Ishikawa (cell line): Measurements from ENCODE around the gene C17orf100.

Experiments
- EGR1 ChIP-seq: IDR thresholded peaks from 2 replicates; pipeline ENCODE4 v1.6.1; 2012
- EP300 ChIP-seq: IDR thresholded peaks from 2 replicates; pipeline ENCODE4 v1.6.1; 2012; ENCODE audit warnings: borderline replicate concordance
- FOXM1 ChIP-seq: IDR thresholded peaks from 2 replicates; pipeline ENCODE4 v1.6.1; 2012; ENCODE audit warnings: low read depth, borderline replicate concordance
- TAF1 ChIP-seq: IDR thresholded peaks from 2 replicates; pipeline ENCODE4 v1.6.1; 2012; ENCODE audit warnings: low read depth, mild to moderate bottlenecking
- TCF12 ChIP-seq: IDR thresholded peaks from 2 replicates; pipeline ENCODE4 v1.6.1; 2012; ENCODE audit warnings: low read depth
- TEAD4 ChIP-seq: IDR thresholded peaks from 2 replicates; pipeline ENCODE4 v1.6.1; 2012
- YY1 ChIP-seq: IDR thresholded peaks from 2 replicates; pipeline ENCODE4 v1.6.1; 2012; ENCODE audit warnings: low read depth
- TF ChIP-seq, protein P1 (sequence below): IDR thresholded peaks from 2 replicates; pipeline ENCODE4 v1.6.1; 2012; ENCODE audit warnings: low read depth, mild to moderate bottlenecking
- TF ChIP-seq, protein P2 (sequence below): IDR thresholded peaks from 2 replicates; pipeline ENCODE4 v1.6.1; 2012
- TF ChIP-seq, protein P3 (sequence below): IDR thresholded peaks from 2 replicates; pipeline ENCODE4 v1.6.1; 2012

DNA sequence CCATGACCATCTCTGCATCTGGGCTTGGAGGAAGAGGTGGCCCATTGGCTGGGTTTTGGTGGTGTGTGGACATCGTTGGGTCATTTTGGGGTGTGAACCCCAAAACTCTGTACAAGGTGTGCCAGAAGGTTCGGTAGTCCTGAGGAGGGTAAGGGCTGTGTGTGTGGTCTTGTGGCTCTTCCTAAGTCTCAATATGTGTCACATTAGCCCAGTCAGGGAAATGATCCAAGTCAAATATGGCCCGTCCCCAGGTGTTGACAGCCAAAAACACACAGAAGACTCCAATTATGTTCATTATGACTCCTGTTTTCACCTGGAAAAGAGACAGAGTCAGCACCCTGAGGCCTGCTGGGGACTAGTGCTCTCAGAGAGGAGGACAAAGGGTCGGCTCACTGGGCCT is 34.5 kb downstream of the C17orf100 start:
- no peak for TF ChIP-seq YY1
- TF ChIP-seq TCF12, result no peak
- TF ChIP-seq, protein P1, sequence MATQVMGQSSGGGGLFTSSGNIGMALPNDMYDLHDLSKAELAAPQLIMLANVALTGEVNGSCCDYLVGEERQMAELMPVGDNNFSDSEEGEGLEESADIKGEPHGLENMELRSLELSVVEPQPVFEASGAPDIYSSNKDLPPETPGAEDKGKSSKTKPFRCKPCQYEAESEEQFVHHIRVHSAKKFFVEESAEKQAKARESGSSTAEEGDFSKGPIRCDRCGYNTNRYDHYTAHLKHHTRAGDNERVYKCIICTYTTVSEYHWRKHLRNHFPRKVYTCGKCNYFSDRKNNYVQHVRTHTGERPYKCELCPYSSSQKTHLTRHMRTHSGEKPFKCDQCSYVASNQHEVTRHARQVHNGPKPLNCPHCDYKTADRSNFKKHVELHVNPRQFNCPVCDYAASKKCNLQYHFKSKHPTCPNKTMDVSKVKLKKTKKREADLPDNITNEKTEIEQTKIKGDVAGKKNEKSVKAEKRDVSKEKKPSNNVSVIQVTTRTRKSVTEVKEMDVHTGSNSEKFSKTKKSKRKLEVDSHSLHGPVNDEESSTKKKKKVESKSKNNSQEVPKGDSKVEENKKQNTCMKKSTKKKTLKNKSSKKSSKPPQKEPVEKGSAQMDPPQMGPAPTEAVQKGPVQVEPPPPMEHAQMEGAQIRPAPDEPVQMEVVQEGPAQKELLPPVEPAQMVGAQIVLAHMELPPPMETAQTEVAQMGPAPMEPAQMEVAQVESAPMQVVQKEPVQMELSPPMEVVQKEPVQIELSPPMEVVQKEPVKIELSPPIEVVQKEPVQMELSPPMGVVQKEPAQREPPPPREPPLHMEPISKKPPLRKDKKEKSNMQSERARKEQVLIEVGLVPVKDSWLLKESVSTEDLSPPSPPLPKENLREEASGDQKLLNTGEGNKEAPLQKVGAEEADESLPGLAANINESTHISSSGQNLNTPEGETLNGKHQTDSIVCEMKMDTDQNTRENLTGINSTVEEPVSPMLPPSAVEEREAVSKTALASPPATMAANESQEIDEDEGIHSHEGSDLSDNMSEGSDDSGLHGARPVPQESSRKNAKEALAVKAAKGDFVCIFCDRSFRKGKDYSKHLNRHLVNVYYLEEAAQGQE, result no peak
- TF ChIP-seq FOXM1, result no peak
- TF ChIP-seq, protein P2, sequence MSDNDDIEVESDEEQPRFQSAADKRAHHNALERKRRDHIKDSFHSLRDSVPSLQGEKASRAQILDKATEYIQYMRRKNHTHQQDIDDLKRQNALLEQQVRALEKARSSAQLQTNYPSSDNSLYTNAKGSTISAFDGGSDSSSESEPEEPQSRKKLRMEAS, result no peak
- no peak for TF ChIP-seq TEAD4
- TF ChIP-seq TAF1, result no peak
- no peak for TF ChIP-seq EGR1
- TF ChIP-seq, protein P3, sequence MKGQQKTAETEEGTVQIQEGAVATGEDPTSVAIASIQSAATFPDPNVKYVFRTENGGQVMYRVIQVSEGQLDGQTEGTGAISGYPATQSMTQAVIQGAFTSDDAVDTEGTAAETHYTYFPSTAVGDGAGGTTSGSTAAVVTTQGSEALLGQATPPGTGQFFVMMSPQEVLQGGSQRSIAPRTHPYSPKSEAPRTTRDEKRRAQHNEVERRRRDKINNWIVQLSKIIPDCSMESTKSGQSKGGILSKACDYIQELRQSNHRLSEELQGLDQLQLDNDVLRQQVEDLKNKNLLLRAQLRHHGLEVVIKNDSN, result no peak
- TF ChIP-seq EP300, result no peak
